Measurements from ENCODE around the gene ITGB2.

ITGB2 gene

DNA sequence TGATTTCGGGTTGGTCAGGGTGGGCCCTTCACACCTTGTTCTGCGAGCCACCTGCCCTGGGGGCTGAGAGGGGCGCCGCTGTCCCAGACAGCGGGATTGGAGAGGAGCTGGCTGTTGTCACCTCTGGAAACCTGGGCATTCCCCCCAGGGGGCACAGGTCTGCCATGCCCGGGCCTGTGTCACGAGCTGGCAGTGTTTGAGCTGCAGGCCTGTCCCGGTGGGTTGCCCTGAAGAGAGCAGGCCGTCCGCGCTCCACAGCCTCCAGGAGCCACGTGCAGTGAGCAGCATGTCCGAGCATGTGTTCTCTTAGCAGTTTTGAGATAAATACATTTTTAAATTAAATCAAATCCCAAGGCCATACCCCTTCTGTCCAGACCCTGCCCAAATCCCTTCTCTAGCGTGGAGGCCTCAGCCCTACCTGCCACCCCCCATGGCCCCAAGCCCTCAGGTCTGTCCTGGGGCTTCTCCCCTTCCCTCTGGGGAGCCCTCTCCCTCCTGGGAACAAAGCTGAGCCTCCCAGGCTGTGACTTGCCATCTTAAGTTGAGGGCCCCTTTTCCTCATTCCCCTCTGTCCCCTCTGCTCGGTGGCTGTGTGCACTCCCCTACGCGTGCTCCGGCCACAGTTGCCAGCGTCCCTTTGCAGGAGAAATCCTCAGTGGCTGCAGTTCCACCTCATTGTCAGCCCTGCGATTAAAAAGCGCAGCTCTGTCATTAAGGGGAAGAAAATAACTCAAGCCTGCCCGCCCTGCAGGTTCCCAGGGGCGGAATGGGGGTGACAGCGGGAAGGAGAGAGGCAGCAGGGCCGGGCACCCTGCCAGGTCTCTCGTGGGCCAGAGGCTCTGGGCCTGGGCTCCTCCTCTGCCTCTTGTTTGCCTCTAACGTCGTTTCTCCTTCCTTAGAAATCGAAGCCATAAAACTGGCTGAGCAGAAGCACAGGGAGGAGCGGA lies 45.7 kb upstream of the ITGB2 start:
- no peaks in the 10 kb centered on the region for H3K27me3 ChIP-seq
- H3K4me3 ChIP-seq, result peak overlapping the region; percentile 54
- no peaks in the 10 kb centered on the region for H3K9me3 ChIP-seq
- H3K4me1 ChIP-seq, result peaks cover 5 to 100% (median 79%) of the 10 kb centered on the region in 4 donors
- TF ChIP-seq CTCF (IDR thresholded peaks at IDR 0.05), result no peak
- intact Hi-C loops (cut with DNase I; ENCODE audit: low total_unique reads), result no loop called here
- peaks cover 0 to 21% (median 0%) of the 10 kb centered on the region in 3 donors for H3K36me3 ChIP-seq
- peak overlapping the region; percentile 93 to 96 for H3K27ac ChIP-seq
- DNase-seq, result no peak

DNA sequence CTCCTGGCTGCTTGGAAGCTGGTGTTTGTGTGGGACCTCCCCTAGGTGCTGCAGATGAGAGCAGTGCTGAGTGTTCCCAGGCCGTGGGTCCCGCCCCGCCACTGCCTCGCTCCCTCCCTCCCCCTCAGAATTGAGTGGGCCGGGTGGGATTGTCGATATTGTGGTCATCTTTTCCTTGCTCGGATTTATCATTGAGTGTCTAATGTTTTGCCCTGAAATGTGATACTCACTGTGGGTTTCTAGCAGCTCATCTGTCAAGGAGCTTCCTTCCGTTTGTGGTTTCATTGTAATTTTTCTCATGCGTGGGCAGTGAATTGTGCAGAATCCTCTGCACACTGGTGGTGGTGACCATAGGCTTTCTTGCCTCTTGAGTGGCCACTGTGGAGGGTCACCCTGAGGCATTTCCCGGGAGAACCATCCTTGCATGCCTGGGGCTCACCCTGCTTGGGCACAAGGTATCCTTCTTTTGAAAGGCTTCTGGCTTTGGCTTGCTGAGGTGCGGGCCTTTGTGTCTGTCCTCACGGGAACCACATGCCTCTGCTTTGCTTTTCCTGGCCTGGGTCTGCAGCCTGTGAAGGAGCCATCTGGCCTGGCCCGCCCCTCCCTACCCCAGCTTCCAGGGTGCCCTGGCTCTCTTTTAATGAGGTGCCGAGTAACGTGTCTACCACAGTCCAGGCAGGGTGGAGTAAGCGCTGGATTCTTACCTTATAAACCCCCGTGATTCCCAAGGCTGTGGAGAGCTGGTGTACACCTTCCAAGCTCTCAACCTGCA lies 44.7 kb upstream of the ITGB2 start:
- no peaks in the 10 kb centered on the region for H3K9me3 ChIP-seq
- no peaks in the 10 kb centered on the region for H3K27me3 ChIP-seq
- no peak overlapping the region for H3K4me3 ChIP-seq
- no peak for DNase-seq
- intact Hi-C loops (cut with DNase I; ENCODE audit: low total_unique reads), result no loop called here
- no peak for TF ChIP-seq CTCF (IDR thresholded peaks at IDR 0.05)
- peak overlapping the region; percentile 93 to 96 for H3K27ac ChIP-seq
- H3K4me1 ChIP-seq, result peaks cover 5 to 100% (median 75%) of the 10 kb centered on the region in 4 donors
- H3K36me3 ChIP-seq, result peaks cover 0 to 14% (median 0%) of the 10 kb centered on the region in 3 donors

- Histone ChIP-seq H3K27ac (peak overlapping the region; percentile 93 to 96), H3K4me1 (peaks cover 11 to 100% (median 79%) of the 10 kb centered on the region in 4 donors), H3K9me3 (no peaks in the 10 kb centered on the region), H3K36me3 (peaks cover 0 to 6% (median 0%) of the 10 kb centered on the region in 3 donors), H3K4me3 (no peak overlapping the region), H3K27me3 (no peaks in the 10 kb centered on the region)
- no peak for DNase-seq
- intact Hi-C loops (cut with DNase I; ENCODE audit: low total_unique reads), result no loop called here
- no peak for TF ChIP-seq CTCF (IDR thresholded peaks at IDR 0.05)
These were observed 43.7 kb upstream of the ITGB2 start for GRCh38 chr21:44964381-44964780.

DNA sequence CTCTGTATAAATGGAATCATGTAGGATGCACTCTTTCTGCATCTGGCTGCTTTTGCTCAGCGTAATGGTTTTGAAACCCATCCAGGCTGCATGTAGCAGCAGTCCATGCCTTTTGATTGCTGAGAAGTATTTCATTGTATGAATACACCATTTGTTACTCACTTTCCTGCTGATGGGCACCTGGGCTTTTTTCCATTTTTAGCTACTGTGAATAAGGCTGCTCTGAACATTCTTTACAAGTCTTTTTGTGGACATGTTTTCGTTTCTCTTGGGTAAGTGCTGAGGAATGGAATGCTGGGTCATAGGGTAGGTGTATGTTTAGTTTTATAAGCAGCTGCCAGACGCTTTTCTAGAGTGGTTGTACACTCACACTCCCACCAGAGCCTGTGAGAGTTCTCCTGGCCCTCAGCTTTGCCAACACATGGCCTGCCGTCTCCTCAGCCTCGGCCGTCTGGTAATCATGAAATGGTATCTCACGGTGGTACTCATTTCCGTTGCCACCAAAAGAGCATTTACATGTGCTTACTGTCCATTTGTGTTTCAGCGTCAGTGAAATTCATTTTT lies 41.8 kb upstream of the ITGB2 start:
- intact Hi-C loops (cut with DNase I; ENCODE audit: low total_unique reads), result no loop called here
- H3K36me3 ChIP-seq, result no peaks in the 10 kb centered on the region
- H3K9me3 ChIP-seq, result no peaks in the 10 kb centered on the region
- H3K4me1 ChIP-seq, result peaks cover 12 to 100% (median 82%) of the 10 kb centered on the region in 4 donors
- no peak for TF ChIP-seq CTCF (IDR thresholded peaks at IDR 0.05)
- no peaks in the 10 kb centered on the region for H3K27me3 ChIP-seq
- no peak overlapping the region for H3K4me3 ChIP-seq
- DNase-seq, result no peak
- H3K27ac ChIP-seq, result peak overlapping the region; percentile 93 to 96
